ENCODE results near the gene ITPR3.

DNA sequence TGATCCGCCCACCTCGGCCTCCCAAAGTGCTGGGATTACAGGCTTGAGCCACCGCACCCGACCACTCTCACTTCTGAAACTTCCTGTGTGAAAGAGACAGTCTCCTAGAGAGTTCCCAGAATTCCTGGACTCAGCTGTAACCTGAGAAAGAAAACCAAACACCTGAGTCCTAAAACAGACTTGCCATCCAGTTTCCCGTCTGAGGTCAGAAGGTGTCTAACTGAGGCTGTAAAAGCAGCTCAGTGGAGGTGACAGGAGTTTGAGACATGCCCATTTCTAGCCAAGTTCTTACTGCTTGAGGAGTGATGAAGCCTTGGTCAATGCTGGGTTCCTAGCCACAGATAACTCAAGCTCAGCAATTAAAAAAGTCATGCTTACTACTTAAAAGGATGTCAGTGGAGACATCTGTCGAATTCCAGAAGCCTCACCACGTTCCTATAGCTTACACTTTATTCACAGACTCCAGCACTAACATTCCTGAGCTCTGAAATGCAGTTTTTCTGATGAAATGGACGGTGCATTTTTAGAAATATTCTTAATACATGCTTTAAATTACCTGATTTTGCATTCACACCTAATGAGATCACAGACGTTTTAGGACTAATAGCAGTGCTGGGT lies 84.3 kb downstream of the ITPR3 start:
- TF ChIP-seq, protein P1, sequence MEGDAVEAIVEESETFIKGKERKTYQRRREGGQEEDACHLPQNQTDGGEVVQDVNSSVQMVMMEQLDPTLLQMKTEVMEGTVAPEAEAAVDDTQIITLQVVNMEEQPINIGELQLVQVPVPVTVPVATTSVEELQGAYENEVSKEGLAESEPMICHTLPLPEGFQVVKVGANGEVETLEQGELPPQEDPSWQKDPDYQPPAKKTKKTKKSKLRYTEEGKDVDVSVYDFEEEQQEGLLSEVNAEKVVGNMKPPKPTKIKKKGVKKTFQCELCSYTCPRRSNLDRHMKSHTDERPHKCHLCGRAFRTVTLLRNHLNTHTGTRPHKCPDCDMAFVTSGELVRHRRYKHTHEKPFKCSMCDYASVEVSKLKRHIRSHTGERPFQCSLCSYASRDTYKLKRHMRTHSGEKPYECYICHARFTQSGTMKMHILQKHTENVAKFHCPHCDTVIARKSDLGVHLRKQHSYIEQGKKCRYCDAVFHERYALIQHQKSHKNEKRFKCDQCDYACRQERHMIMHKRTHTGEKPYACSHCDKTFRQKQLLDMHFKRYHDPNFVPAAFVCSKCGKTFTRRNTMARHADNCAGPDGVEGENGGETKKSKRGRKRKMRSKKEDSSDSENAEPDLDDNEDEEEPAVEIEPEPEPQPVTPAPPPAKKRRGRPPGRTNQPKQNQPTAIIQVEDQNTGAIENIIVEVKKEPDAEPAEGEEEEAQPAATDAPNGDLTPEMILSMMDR (IDR thresholded peaks at IDR 0.05): no peak
- TF ChIP-seq POLR2A (IDR thresholded peaks at IDR 0.05): no peak

Measured in lower leg skin (tissue), 3 donors.